Endothelial cell of umbilical vein (primary cell): Measurements from ENCODE around the gene EHD2.

ENCODE experiments used
- CTCF ChIP-seq, 2 donors: IDR thresholded peaks; 1 replicate in 1 of 2; 2 replicates in 1 of 2; pipeline ENCODE4 v1.5.1; 2011; ENCODE audit warnings: low read length in 2 of 2, mild to moderate bottlenecking in 2 of 2, moderate library complexity in 2 of 2, control low read depth in 1 of 2, inconsistent platforms in 1 of 2, low read depth in 1 of 2; ENCODE audit not compliant: insufficient read depth in 1 of 2; ENCODE audit errors: extremely low read depth in 1 of 2
- EZH2 ChIP-seq: IDR thresholded peaks from 2 replicates; pipeline ENCODE4 v1.6.1; 2012; ENCODE audit warnings: borderline replicate concordance, low read depth, mild to moderate bottlenecking, moderate library complexity, low read length, inconsistent platforms; ENCODE audit not compliant: severe bottlenecking
- GATA2 ChIP-seq: IDR thresholded peaks from 2 replicates; pipeline ENCODE4 v1.7.0; 2011; ENCODE audit warnings: low read depth, mild to moderate bottlenecking, moderate library complexity, mixed read lengths, low read length; ENCODE audit not compliant: insufficient read length, insufficient read depth
- JUN ChIP-seq: IDR thresholded peaks from 2 replicates; pipeline ENCODE4 v1.6.1; 2011; ENCODE audit warnings: borderline replicate concordance, low read depth; ENCODE audit not compliant: insufficient read length, insufficient read depth
- MAX ChIP-seq: IDR thresholded peaks from 2 replicates; pipeline ENCODE4 v1.6.1; 2011; ENCODE audit not compliant: insufficient read depth, insufficient read length
- MYC ChIP-seq: IDR thresholded peaks from one replicate; pipeline ENCODE4 v1.6.1; 2011; ENCODE audit warnings: mild to moderate bottlenecking, low read depth, low read length
- POLR2A ChIP-seq: IDR thresholded peaks from 2 replicates; pipeline ENCODE4 v1.6.1; 2012; ENCODE audit warnings: low read depth, mild to moderate bottlenecking, control low read depth, low read length
- POLR2AphosphoS5 ChIP-seq: IDR thresholded peaks from 2 replicates; pipeline ENCODE4 v1.6.1; 2012; ENCODE audit warnings: low read depth, mild to moderate bottlenecking, control low read depth, low read length, moderate library complexity; ENCODE audit not compliant: insufficient read depth

- TF ChIP-seq POLR2A (peak; percentile 93), CTCF (IDR thresholded peaks at IDR 0.05; ENCODE audit: extremely low read depth in 1 of 2, insufficient read depth in 1 of 2, low read depth in 1 of 2, low read length in 2 of 2) (peak; percentile 83 to 98), MYC (no peak), POLR2AphosphoS5 (peak; percentile 96), EZH2 (no peak), JUN (no peak), GATA2 (no peak), MAX (no peak)
Measured at GRCh38 chr19:47713046-47714021, at the start of gene EHD2.
